Uterus (tissue), 4 donors: ENCODE measurements around the gene EPB41L2. TPM values are rescaled to one million over a fixed set of nuclear protein-coding genes. Genes with fewer than 3 reads are reported as not detected.

Experiments used
- DNase-seq, 2 donors: peaks; one replicate each; pipeline ENCODE4 v3.0.0-alpha.2; 2019 to 2020
- H3K27ac ChIP-seq, 2 donors: fragments of 200-600 bp; sonication (generic); 1 replicate in 1 of 2; 2 replicates in 1 of 2; pipeline ENCODE4 v1.5.1; 2016 to 2018
- H3K27me3 ChIP-seq, 2 donors: fragments of 200-600 bp; sonication (generic); one replicate each; pipeline ENCODE4 v1.5.1; 2018 to 2019; ENCODE audit warnings: control low read depth in 1 of 2
- H3K36me3 ChIP-seq, 2 donors: fragments of 200-600 bp; sonication (generic); one replicate each; pipeline ENCODE4 v1.5.1; 2019; ENCODE audit warnings: control low read depth in 1 of 2
- H3K4me1 ChIP-seq, 2 donors: fragments of 200-600 bp; sonication (generic); one replicate each; pipeline ENCODE4 v1.5.1; 2018 to 2019; ENCODE audit warnings: control low read depth in 1 of 2
- H3K4me3 ChIP-seq, 2 donors: fragments of 200-600 bp; sonication (generic); 1 replicate in 1 of 2; 2 replicates in 1 of 2; pipeline ENCODE4 v1.5.1; 2018 to 2019; ENCODE audit warnings: mild to moderate bottlenecking in 1 of 2
- H3K9me3 ChIP-seq, 2 donors: fragments of 200-600 bp; sonication (generic); one replicate each; pipeline ENCODE4 v1.5.1; 2019; ENCODE audit warnings: control low read depth in 1 of 2
- CTCF ChIP-seq, 4 experiments: fragments of 200-600 bp in 2 of 4; fragments of 450-650 bp in 2 of 4; sonication (generic) in 2 of 4; IDR thresholded peaks; one replicate each; pipeline ENCODE4 v1.5.1; 2016 to 2019; ENCODE audit warnings: antibody characterized with exemption in 4 of 4, mild to moderate bottlenecking in 2 of 4, moderate library complexity in 1 of 4
- POLR2A ChIP-seq, 2 donors: fragments of 450-650 bp; IDR thresholded peaks; one replicate each; pipeline ENCODE4 v1.6.1; 2016; ENCODE audit warnings: antibody characterized with exemption in 2 of 2, mild to moderate bottlenecking in 1 of 2, moderate library complexity in 1 of 2
- intact Hi-C: fragments of 100-400 bp; cut with DNase I; formaldehyde crosslinking; loops from one replicate; pipeline ENCODE4 v1.15.1; 2023; ENCODE audit warnings: low total_unique reads
- total RNA-seq, 4 donors: library from RNA; depleted of rRNA in 3 of 4; stranded (reverse); fragments of >200 nt in 3 of 4; gene quantifications; one replicate each; pipeline versions ENCODE4 v1.1.0 to v1.2.4, GENCODE V29; 2014 to 2023
- donor health status: DM: yes; HTN: yes; CAD: no.

Gene EPB41L2
- total RNA-seq, 4 donors from 2014 or later: 72.5 to 237 (median 148) TPM

- Histone ChIP-seq H3K27me3 (no peaks in the 10 kb centered on the region), H3K27ac (no peak overlapping the region), H3K4me3 (no peak overlapping the region), H3K9me3 (no peaks in the 10 kb centered on the region), H3K4me1 (no peaks in the 10 kb centered on the region), H3K36me3 (no peaks in the 10 kb centered on the region)
- TF ChIP-seq CTCF (IDR thresholded peaks at IDR 0.05) (no peak), POLR2A (IDR thresholded peaks at IDR 0.05) (no peak)
- no peak for DNase-seq
- intact Hi-C loops: no loop called here
Measured at GRCh38 chr6:131000544-131000943, 62.5 kb downstream of the EPB41L2 start.

GRCh38 chr6:130997061-130997753, 65.8 kb downstream of the EPB41L2 start:
- intact Hi-C loops: no loop called here
- no peak overlapping the region for H3K27ac ChIP-seq

GRCh38 chr6:130996635-130997034, 66.4 kb downstream of the EPB41L2 start:
- no peaks in the 10 kb centered on the region for H3K9me3 ChIP-seq
- no peak overlapping the region for H3K27ac ChIP-seq
- intact Hi-C loops: no loop called here
- no peak overlapping the region for H3K4me3 ChIP-seq
- H3K36me3 ChIP-seq: no peaks in the 10 kb centered on the region
- no peak for TF ChIP-seq CTCF (IDR thresholded peaks at IDR 0.05)
- TF ChIP-seq POLR2A (IDR thresholded peaks at IDR 0.05): no peak
- H3K4me1 ChIP-seq: no peaks in the 10 kb centered on the region
- H3K27me3 ChIP-seq: no peaks in the 10 kb centered on the region
- no peak for DNase-seq

More at GRCh38 chr6:130997061-130997753, 65.8 kb downstream of the EPB41L2 start:
- no peaks in the 10 kb centered on the region for H3K9me3 ChIP-seq
- no peak for TF ChIP-seq POLR2A (IDR thresholded peaks at IDR 0.05)
- TF ChIP-seq CTCF (IDR thresholded peaks at IDR 0.05): no peak
- no peaks in the 10 kb centered on the region for H3K4me1 ChIP-seq
- H3K27me3 ChIP-seq: no peaks in the 10 kb centered on the region
- H3K4me3 ChIP-seq: no peak overlapping the region
- no peak for DNase-seq
- no peaks in the 10 kb centered on the region for H3K36me3 ChIP-seq

GRCh38 chr6:130995783-130996447, 67.1 kb downstream of the EPB41L2 start:
- Histone ChIP-seq H3K4me1 (no peaks in the 10 kb centered on the region), H3K27me3 (no peaks in the 10 kb centered on the region), H3K36me3 (no peaks in the 10 kb centered on the region), H3K9me3 (no peaks in the 10 kb centered on the region), H3K27ac (no peak overlapping the region), H3K4me3 (no peak overlapping the region)
- intact Hi-C loops: no loop called here
- DNase-seq: no peak
- TF ChIP-seq POLR2A (IDR thresholded peaks at IDR 0.05) (no peak), CTCF (IDR thresholded peaks at IDR 0.05) (no peak)

GRCh38 chr6:130994319-130995097, 68.5 kb downstream of the EPB41L2 start:
- H3K4me3 ChIP-seq: no peak overlapping the region
- no peaks in the 10 kb centered on the region for H3K27me3 ChIP-seq
- H3K9me3 ChIP-seq: no peaks in the 10 kb centered on the region
- intact Hi-C loops: no loop called here
- H3K27ac ChIP-seq: no peak overlapping the region
- TF ChIP-seq POLR2A (IDR thresholded peaks at IDR 0.05) (no peak), CTCF (IDR thresholded peaks at IDR 0.05) (no peak)
- H3K36me3 ChIP-seq: no peaks in the 10 kb centered on the region
- no peaks in the 10 kb centered on the region for H3K4me1 ChIP-seq
- no peak for DNase-seq
